HepG2 (cell line): Measurements from ENCODE around the gene ST7L.

Experiments
- CEBPB ChIP-seq: IDR thresholded peaks from 2 replicates; pipeline ENCODE4 v1.6.1; 2011; ENCODE audit warnings: low read depth, low read length, improper control_type of control experiment, borderline replicate concordance
- MEF2D ChIP-seq: sonication (generic); formaldehyde crosslinking; IDR thresholded peaks from 2 replicates; pipeline ENCODE4 v1.5.1; 2020; ENCODE audit warnings: mild to moderate bottlenecking, missing genetic modification reagents
- ZNF263 ChIP-seq: sonication (generic); formaldehyde crosslinking; IDR thresholded peaks from 2 replicates; pipeline ENCODE4 v1.4.0; 2020; ENCODE audit warnings: missing genetic modification reagents
- ZNF3 ChIP-seq: IDR thresholded peaks from 2 replicates; pipeline ENCODE4 v1.7.0; 2017; ENCODE audit warnings: inconsistent platforms
- ZNF747 ChIP-seq: sonication (generic); formaldehyde crosslinking; IDR thresholded peaks from 2 replicates; pipeline ENCODE4 v1.8.1; 2023; ENCODE audit warnings: missing genetic modification reagents, mild to moderate bottlenecking, borderline replicate concordance
- ZSCAN25 ChIP-seq: sonication (generic); formaldehyde crosslinking; IDR thresholded peaks from 2 replicates; pipeline ENCODE4 v1.8.0; 2022; ENCODE audit warnings: mild to moderate bottlenecking, missing genetic modification reagents
- TF ChIP-seq, protein P1 (sequence below): sonication (generic); formaldehyde crosslinking; IDR thresholded peaks from 2 replicates; pipeline ENCODE4 v1.5.0; 2020; ENCODE audit warnings: mild to moderate bottlenecking, missing genetic modification reagents, moderate library complexity
- TF ChIP-seq, protein P2 (sequence below): IDR thresholded peaks from 2 replicates; pipeline ENCODE4 v1.4.0; 2020; ENCODE audit warnings: mild to moderate bottlenecking, missing genetic modification reagents
- TF ChIP-seq, protein P3 (sequence below): IDR thresholded peaks from 2 replicates; pipeline ENCODE4 v1.6.1; 2012; ENCODE audit warnings: inconsistent platforms
- TF ChIP-seq, protein P4 (sequence below): sonication (generic); IDR thresholded peaks from 2 replicates; pipeline ENCODE4 v1.6.1; 2016; ENCODE audit warnings: low read depth, borderline replicate concordance

DNA sequence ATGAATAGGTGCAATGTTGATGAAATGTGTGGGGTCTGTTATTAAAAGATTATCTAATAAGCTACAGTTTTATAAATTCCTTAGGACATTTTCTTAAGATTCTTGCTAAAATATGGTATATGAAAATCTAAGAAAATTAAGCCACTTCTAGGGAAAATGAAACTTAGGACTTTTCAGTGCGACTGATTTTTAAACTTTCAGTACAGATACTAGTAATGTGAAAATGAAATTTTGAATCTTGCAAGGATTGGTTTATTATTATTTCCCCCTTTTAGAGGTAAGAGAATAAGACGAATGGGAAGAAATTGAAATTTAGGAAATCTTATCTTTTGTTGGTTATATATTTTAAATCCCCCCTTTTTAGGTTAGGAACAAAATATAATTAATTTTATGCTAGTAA, 17.1 kb upstream of the ST7L start:
- TF ChIP-seq, protein P1, sequence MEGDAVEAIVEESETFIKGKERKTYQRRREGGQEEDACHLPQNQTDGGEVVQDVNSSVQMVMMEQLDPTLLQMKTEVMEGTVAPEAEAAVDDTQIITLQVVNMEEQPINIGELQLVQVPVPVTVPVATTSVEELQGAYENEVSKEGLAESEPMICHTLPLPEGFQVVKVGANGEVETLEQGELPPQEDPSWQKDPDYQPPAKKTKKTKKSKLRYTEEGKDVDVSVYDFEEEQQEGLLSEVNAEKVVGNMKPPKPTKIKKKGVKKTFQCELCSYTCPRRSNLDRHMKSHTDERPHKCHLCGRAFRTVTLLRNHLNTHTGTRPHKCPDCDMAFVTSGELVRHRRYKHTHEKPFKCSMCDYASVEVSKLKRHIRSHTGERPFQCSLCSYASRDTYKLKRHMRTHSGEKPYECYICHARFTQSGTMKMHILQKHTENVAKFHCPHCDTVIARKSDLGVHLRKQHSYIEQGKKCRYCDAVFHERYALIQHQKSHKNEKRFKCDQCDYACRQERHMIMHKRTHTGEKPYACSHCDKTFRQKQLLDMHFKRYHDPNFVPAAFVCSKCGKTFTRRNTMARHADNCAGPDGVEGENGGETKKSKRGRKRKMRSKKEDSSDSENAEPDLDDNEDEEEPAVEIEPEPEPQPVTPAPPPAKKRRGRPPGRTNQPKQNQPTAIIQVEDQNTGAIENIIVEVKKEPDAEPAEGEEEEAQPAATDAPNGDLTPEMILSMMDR (CRISPR knock-in tag), result no peak
- TF ChIP-seq ZSCAN25 (CRISPR knock-in tag) (no peak), MEF2D (CRISPR knock-in tag) (no peak), ZNF747 (CRISPR knock-in tag) (no peak), ZNF3 (CRISPR knock-in tag) (no peak), CEBPB (no peak), ZNF263 (no peak)
- TF ChIP-seq, protein P2, sequence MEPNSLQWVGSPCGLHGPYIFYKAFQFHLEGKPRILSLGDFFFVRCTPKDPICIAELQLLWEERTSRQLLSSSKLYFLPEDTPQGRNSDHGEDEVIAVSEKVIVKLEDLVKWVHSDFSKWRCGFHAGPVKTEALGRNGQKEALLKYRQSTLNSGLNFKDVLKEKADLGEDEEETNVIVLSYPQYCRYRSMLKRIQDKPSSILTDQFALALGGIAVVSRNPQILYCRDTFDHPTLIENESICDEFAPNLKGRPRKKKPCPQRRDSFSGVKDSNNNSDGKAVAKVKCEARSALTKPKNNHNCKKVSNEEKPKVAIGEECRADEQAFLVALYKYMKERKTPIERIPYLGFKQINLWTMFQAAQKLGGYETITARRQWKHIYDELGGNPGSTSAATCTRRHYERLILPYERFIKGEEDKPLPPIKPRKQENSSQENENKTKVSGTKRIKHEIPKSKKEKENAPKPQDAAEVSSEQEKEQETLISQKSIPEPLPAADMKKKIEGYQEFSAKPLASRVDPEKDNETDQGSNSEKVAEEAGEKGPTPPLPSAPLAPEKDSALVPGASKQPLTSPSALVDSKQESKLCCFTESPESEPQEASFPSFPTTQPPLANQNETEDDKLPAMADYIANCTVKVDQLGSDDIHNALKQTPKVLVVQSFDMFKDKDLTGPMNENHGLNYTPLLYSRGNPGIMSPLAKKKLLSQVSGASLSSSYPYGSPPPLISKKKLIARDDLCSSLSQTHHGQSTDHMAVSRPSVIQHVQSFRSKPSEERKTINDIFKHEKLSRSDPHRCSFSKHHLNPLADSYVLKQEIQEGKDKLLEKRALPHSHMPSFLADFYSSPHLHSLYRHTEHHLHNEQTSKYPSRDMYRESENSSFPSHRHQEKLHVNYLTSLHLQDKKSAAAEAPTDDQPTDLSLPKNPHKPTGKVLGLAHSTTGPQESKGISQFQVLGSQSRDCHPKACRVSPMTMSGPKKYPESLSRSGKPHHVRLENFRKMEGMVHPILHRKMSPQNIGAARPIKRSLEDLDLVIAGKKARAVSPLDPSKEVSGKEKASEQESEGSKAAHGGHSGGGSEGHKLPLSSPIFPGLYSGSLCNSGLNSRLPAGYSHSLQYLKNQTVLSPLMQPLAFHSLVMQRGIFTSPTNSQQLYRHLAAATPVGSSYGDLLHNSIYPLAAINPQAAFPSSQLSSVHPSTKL (CRISPR knock-in tag), result no peak
- TF ChIP-seq, protein P3, sequence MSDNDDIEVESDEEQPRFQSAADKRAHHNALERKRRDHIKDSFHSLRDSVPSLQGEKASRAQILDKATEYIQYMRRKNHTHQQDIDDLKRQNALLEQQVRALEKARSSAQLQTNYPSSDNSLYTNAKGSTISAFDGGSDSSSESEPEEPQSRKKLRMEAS, result no peak
- TF ChIP-seq, protein P4, sequence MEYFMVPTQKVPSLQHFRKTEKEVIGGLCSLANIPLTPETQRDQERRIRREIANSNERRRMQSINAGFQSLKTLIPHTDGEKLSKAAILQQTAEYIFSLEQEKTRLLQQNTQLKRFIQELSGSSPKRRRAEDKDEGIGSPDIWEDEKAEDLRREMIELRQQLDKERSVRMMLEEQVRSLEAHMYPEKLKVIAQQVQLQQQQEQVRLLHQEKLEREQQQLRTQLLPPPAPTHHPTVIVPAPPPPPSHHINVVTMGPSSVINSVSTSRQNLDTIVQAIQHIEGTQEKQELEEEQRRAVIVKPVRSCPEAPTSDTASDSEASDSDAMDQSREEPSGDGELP, result no peak
